Gastrocnemius medialis (tissue), 4 donors: ENCODE results near the gene TANC2. TPM values are rescaled to one million over a fixed set of nuclear protein-coding genes. Genes with fewer than 3 reads are reported as not detected.

ENCODE experiments used
- ATAC-seq, 2 donors: fragments of 150-250 bp; one replicate each; pipeline ENCODE4 v1.9.1; 2016
- DNase-seq, 2 donors: peaks; one replicate each; pipeline ENCODE4 v3.0.0-alpha.2; 2019
- H3K27ac ChIP-seq, 4 donors: fragments of 200-600 bp; sonication (generic); 1 replicate in 1 of 4; 2 replicates in 3 of 4; pipeline ENCODE4 v1.5.1; 2016 to 2018; ENCODE audit warnings: mild to moderate bottlenecking in 2 of 4, moderate library complexity in 1 of 4
- H3K27me3 ChIP-seq, 3 donors: fragments of 200-600 bp; sonication (generic) in 2 of 3; 1 replicate in 1 of 3; 2 replicates in 2 of 3; pipeline versions ENCODE4 v1.5.1 to v1.6.0; 2016 to 2019; ENCODE audit warnings: mild to moderate bottlenecking in 1 of 3, moderate library complexity in 1 of 3
- H3K36me3 ChIP-seq, 2 donors: fragments of 200-600 bp; sonication (generic) in 1 of 2; one replicate each; pipeline ENCODE4 v1.5.1; 2017 to 2018
- H3K4me1 ChIP-seq, 2 donors: fragments of 200-600 bp; sonication (generic) in 1 of 2; one replicate each; pipeline ENCODE4 v1.5.1; 2016 to 2017; ENCODE audit warnings: mild to moderate bottlenecking in 2 of 2
- H3K4me3 ChIP-seq, 4 donors: fragments of 200-600 bp; sonication (generic) in 3 of 4; 1 replicate in 1 of 4; 2 replicates in 3 of 4; pipeline ENCODE4 v1.5.1; 2016 to 2019; ENCODE audit warnings: mild to moderate bottlenecking in 2 of 4
- H3K9me3 ChIP-seq, 3 donors: fragments of 200-600 bp; sonication (generic) in 2 of 3; 1 replicate in 1 of 3; 2 replicates in 2 of 3; pipeline ENCODE4 v1.5.1; 2016 to 2019
- CTCF ChIP-seq, 5 experiments: fragments of 450-650 bp in 3 of 5; fragments of 200-600 bp in 2 of 5; sonication (generic) in 2 of 5; IDR thresholded peaks in 4 of 5; conservative IDR thresholded peaks in 1 of 5; 1 replicate in 4 of 5; 2 replicates in 1 of 5; pipeline ENCODE4 v1.5.1; 2016 to 2019; ENCODE audit warnings: antibody characterized with exemption in 5 of 5, mild to moderate bottlenecking in 3 of 5, moderate library complexity in 3 of 5
- POLR2A ChIP-seq, 2 donors: fragments of 450-650 bp; IDR thresholded peaks; one replicate each; pipeline ENCODE4 v1.6.1; 2017; ENCODE audit warnings: antibody characterized with exemption in 2 of 2, mild to moderate bottlenecking in 2 of 2, moderate library complexity in 2 of 2
- in situ Hi-C, 4 donors: fragments of 200-750 bp; cut with MboI; loops; one replicate each; pipeline versions ENCODE4 v1.15.0 to v1.8.0; 2017; ENCODE audit warnings: low sequenced_read_pairs in 4 of 4
- intact Hi-C: fragments of 100-400 bp; cut with DNase I; formaldehyde crosslinking; loops from one replicate; pipeline ENCODE4 v1.15.1; 2023; ENCODE audit warnings: low total_unique reads
- total RNA-seq, 4 donors: library from RNA; depleted of rRNA; stranded (reverse); fragments of >200 nt; gene quantifications; one replicate each; pipeline versions ENCODE4 v1.1.0 to v1.2.3, GENCODE V29; 2016

Gene TANC2
- total RNA-seq, 4 donors from 2014 or later: 1.9 to 7.1 (median 4.9) TPM

- Histone ChIP-seq H3K36me3 (no peaks in the 10 kb centered on the region), H3K27ac (no peak overlapping the region), H3K4me3 (no peak overlapping the region), H3K9me3 (no peaks in the 10 kb centered on the region), H3K4me1 (no peaks in the 10 kb centered on the region), H3K27me3 (no peaks in the 10 kb centered on the region)
- in situ Hi-C loops: loop anchor here in 1 of 4 donors (25.0 kb wide), 1 partner anchor 423 kb away; no protein-coding TSS in a partner anchor
- TF ChIP-seq POLR2A (IDR thresholded peaks at IDR 0.05): no peak
- no peak for TF ChIP-seq CTCF (IDR thresholded peaks at IDR 0.05 in 4 of 5, conservative IDR thresholded peaks at IDR 0.05 in 1 of 5)
- intact Hi-C loops: no loop called here
- DNase-seq (no peak), ATAC-seq (no peak)
Observed at GRCh38 chr17:62989501-62989900, 23.5 kb downstream of the TANC2 start.

- H3K27ac ChIP-seq: no peak overlapping the region
- no peak overlapping the region for H3K4me3 ChIP-seq
- intact Hi-C loops (no loop called here), in situ Hi-C loops (loop anchor here in 1 of 4 donors (25.0 kb wide), 1 partner anchor 417 kb away; no protein-coding TSS in a partner anchor)
- ATAC-seq: no peak
- H3K4me1 ChIP-seq: no peaks in the 10 kb centered on the region
- no peaks in the 10 kb centered on the region for H3K36me3 ChIP-seq
- no peaks in the 10 kb centered on the region for H3K9me3 ChIP-seq
- no peak for DNase-seq
- TF ChIP-seq POLR2A (IDR thresholded peaks at IDR 0.05): no peak
- TF ChIP-seq CTCF (IDR thresholded peaks at IDR 0.05 in 4 of 5, conservative IDR thresholded peaks at IDR 0.05 in 1 of 5): no peak
- H3K27me3 ChIP-seq: no peaks in the 10 kb centered on the region
Observed at GRCh38 chr17:62994931-62995330, 28.9 kb downstream of the TANC2 start.

GRCh38 chr17:62995377-62995885, 29.4 kb downstream of the TANC2 start:
- Histone ChIP-seq H3K27ac (no peak overlapping the region), H3K36me3 (no peaks in the 10 kb centered on the region), H3K4me1 (no peaks in the 10 kb centered on the region), H3K4me3 (no peak overlapping the region), H3K27me3 (no peaks in the 10 kb centered on the region), H3K9me3 (no peaks in the 10 kb centered on the region)
- intact Hi-C loops (no loop called here), in situ Hi-C loops (loop anchor here in 1 of 4 donors (25.0 kb wide), 1 partner anchor 417 kb away; no protein-coding TSS in a partner anchor)
- TF ChIP-seq CTCF (IDR thresholded peaks at IDR 0.05 in 4 of 5, conservative IDR thresholded peaks at IDR 0.05 in 1 of 5) (no peak), POLR2A (IDR thresholded peaks at IDR 0.05) (no peak)
- ATAC-seq: no peak
- no peak for DNase-seq

GRCh38 chr17:62996221-62996620, 30.2 kb downstream of the TANC2 start:
- TF ChIP-seq CTCF (IDR thresholded peaks at IDR 0.05 in 4 of 5, conservative IDR thresholded peaks at IDR 0.05 in 1 of 5) (no peak), POLR2A (IDR thresholded peaks at IDR 0.05) (no peak)
- Histone ChIP-seq H3K36me3 (no peaks in the 10 kb centered on the region), H3K4me1 (no peaks in the 10 kb centered on the region), H3K27me3 (no peaks in the 10 kb centered on the region), H3K27ac (no peak overlapping the region), H3K9me3 (no peaks in the 10 kb centered on the region), H3K4me3 (no peak overlapping the region)
- intact Hi-C loops (no loop called here), in situ Hi-C loops (loop anchor here in 1 of 4 donors (25.0 kb wide), 1 partner anchor 416 kb away; no protein-coding TSS in a partner anchor)
- DNase-seq (no peak), ATAC-seq (no peak)

- in situ Hi-C loops (loop anchor here in 1 of 4 donors (25.0 kb wide), 1 partner anchor 414 kb away; no protein-coding TSS in a partner anchor), intact Hi-C loops (no loop called here)
- Histone ChIP-seq H3K27ac (no peak overlapping the region), H3K36me3 (no peaks in the 10 kb centered on the region), H3K27me3 (no peaks in the 10 kb centered on the region), H3K4me1 (no peaks in the 10 kb centered on the region), H3K4me3 (no peak overlapping the region), H3K9me3 (no peaks in the 10 kb centered on the region)
- no peak for DNase-seq
- no peak for ATAC-seq
- TF ChIP-seq POLR2A (IDR thresholded peaks at IDR 0.05) (no peak), CTCF (IDR thresholded peaks at IDR 0.05 in 4 of 5, conservative IDR thresholded peaks at IDR 0.05 in 1 of 5) (no peak)
Observed at GRCh38 chr17:62998166-62998565, 32.1 kb downstream of the TANC2 start.
